Testis (tissue), 3 donors: ENCODE measurements around the gene SLC12A9. TPM values are rescaled to one million over a fixed set of nuclear protein-coding genes. Genes with fewer than 3 reads are reported as not detected.

Source experiments
- DNase-seq: peaks from one replicate; pipeline ENCODE4 v3.0.0-alpha.2; 2019
- H3K27ac ChIP-seq, 2 donors: fragments of 200-600 bp; sonication (generic); one replicate each; pipeline ENCODE4 v1.5.1; 2019
- H3K27me3 ChIP-seq: fragments of 200-600 bp; sonication (generic); one replicate; pipeline ENCODE4 v1.5.1; 2019
- H3K36me3 ChIP-seq: fragments of 200-600 bp; sonication (generic); one replicate; pipeline ENCODE4 v1.5.1; 2017; ENCODE audit warnings: low read depth; ENCODE audit errors: missing control alignments
- H3K4me1 ChIP-seq: fragments of 200-600 bp; sonication (generic); one replicate; pipeline ENCODE4 v1.5.1; 2019
- H3K4me3 ChIP-seq, 2 donors: fragments of 200-600 bp; sonication (generic); one replicate each; pipeline ENCODE4 v1.5.1; 2017 to 2019
- H3K9me3 ChIP-seq: fragments of 200-600 bp; sonication (generic); one replicate; pipeline ENCODE4 v1.5.1; 2017
- POLR2A ChIP-seq: fragments of 450-650 bp; IDR thresholded peaks from one replicate; pipeline ENCODE4 v1.6.1; 2017; ENCODE audit warnings: antibody characterized with exemption, mild to moderate bottlenecking, moderate library complexity
- WGBS, 2 donors: methylation state at CpG; one replicate each; pipeline ENCODE4 v1.1.5; 2018; 5-methylcytosine and 5-hydroxymethylcytosine counted together
- intact Hi-C: fragments of 100-400 bp; cut with DNase I; formaldehyde crosslinking; loops from one replicate; pipeline ENCODE4 v1.15.1; 2023; ENCODE audit warnings: low total_unique reads
- polyA plus RNA-seq: library from polyadenylated mRNA; stranded (reverse); fragments of 350-450 nt; fragmentation: Illumina TruSeq; extraction: RNeasy Lipid Tissue Mini Kit (QIAGEN cat#74804); gene quantifications from one replicate; pipeline ENCODE4 v1.2.3, GENCODE V29; 2014; ENCODE audit warnings: low read depth, low replicate concordance; ENCODE audit not compliant: insufficient read depth
- total RNA-seq, 2 donors: library from RNA; depleted of rRNA; stranded (reverse); fragments of >200 nt; gene quantifications; one replicate each; pipeline ENCODE4 v1.2.3, GENCODE V29; 2016
- TF ChIP-seq, protein P1 (sequence below), 3 experiments: fragments of 450-650 bp in 2 of 3; fragments of 200-600 bp in 1 of 3; sonication (generic) in 1 of 3; IDR thresholded peaks; one replicate each; pipeline ENCODE4 v1.5.1; 2016 to 2019; ENCODE audit warnings: antibody characterized with exemption in 3 of 3, mild to moderate bottlenecking in 2 of 3, moderate library complexity in 1 of 3

SLC12A9 gene
- total and polyA plus RNA-seq, 3 donors from 2014 or later: 12.8 to 18.9 (median 13.8) TPM

DNA sequence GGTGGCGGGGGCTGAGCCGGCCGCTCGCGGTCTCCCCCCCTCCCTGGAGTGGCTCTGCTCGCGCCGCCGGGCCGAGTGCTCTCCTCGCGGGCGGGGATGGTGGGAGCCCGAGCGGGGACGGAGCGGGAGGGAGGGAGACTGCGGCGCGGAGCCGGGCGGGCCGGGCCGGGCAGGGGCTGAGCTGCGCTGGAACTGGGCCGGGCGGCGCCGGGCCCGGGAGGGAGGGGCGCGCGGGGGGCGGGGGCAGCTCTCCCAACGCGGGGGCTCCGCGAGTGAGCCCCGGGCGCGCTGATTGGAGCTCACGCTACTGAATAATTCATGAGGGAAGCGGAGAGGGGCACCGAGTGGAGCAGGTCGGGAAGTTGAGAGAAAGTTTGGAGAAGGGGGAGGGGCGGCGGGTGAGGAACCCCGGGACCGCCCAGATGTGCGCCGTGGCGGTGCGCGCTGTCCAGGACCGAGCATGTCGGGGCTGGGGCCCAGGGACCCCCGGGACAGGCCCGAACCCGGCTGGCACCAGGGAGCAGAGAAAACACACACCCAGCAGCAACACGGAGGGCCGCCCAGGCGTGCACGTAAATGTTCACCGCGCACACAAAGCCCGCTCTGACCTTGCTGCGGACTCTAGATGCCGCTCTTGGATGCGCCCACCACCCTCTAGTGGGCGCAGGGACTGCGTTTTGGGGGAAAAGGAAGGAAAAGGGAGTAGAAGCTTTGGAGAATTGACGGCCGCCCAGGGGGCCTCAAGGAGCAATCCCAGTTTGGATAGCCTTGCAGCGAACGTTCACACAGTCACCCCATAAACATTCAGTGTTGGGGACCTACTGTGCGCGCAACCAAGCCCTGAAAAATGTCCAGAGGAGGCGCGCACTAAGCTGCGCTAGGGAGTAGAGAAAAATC lies 24.9 kb upstream of the SLC12A9 start, which contains the start of gene EPHB4:
Gene EPHB4, minus strand, starts transcription at position 194 of the 897 bp plus-strand sequence. CDS start 493 bp downstream, outside the sequence.
- no peaks in the 10 kb centered on the region for H3K36me3 ChIP-seq
- DNase-seq: peak; percentile 92
- WGBS, 2 donors: 1% methylated on average over 32 to 78 of the region's 80 CpGs
- TF ChIP-seq, protein P1, sequence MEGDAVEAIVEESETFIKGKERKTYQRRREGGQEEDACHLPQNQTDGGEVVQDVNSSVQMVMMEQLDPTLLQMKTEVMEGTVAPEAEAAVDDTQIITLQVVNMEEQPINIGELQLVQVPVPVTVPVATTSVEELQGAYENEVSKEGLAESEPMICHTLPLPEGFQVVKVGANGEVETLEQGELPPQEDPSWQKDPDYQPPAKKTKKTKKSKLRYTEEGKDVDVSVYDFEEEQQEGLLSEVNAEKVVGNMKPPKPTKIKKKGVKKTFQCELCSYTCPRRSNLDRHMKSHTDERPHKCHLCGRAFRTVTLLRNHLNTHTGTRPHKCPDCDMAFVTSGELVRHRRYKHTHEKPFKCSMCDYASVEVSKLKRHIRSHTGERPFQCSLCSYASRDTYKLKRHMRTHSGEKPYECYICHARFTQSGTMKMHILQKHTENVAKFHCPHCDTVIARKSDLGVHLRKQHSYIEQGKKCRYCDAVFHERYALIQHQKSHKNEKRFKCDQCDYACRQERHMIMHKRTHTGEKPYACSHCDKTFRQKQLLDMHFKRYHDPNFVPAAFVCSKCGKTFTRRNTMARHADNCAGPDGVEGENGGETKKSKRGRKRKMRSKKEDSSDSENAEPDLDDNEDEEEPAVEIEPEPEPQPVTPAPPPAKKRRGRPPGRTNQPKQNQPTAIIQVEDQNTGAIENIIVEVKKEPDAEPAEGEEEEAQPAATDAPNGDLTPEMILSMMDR (IDR thresholded peaks at IDR 0.05): peak in 1 of 3 experiments; percentile 22
- no peak for TF ChIP-seq POLR2A
- H3K4me3 ChIP-seq: peak within 1 kb of the TSS; percentile 68 to 73
- peak within 1 kb of the TSS; percentile 39 to 77 for H3K27ac ChIP-seq
- peaks cover 18% of the 10 kb centered on the region for H3K4me1 ChIP-seq
- H3K27me3 ChIP-seq: no peaks in the 10 kb centered on the region
- H3K9me3 ChIP-seq: no peaks in the 10 kb centered on the region
- intact Hi-C loops: no loop called here

DNA sequence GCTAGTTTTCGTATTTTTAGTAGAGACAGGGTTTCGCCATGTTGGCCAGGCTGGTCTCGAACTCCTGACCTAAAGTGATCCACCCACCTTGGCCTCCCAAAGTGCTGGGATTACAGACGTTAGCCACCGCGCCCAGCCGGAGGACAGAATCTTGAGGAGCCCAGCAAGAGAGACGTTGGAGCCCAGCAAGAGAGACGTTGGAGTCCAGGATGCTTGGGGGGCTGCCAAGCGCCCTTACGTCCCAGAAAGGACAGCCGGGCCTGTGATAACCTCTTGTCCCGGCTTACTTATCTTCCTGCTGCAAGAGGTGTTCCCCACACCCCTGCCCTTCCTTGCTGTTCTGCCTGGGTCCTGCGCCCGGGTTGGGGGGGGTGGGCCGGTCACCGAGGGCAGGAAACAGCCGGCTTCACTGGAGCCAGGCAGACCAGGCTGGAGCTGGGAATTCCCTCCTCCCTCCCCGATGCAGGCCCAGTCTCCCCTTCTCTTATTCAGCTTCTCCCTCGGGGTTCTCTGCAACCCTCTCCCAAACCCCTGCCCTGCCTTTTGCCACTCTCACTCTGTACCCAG lies 23.3 kb upstream of the SLC12A9 start:
- H3K4me1 ChIP-seq: peaks cover 18% of the 10 kb centered on the region
- TF ChIP-seq, protein P1 (IDR thresholded peaks at IDR 0.05): no peak
- TF ChIP-seq POLR2A: no peak
- no peak overlapping the region for H3K4me3 ChIP-seq
- intact Hi-C loops: no loop called here
- no peaks in the 10 kb centered on the region for H3K27me3 ChIP-seq
- no peaks in the 10 kb centered on the region for H3K9me3 ChIP-seq
- no peak for DNase-seq
- 28 to 53% methylated on average over 11 to 20 of the region's 20 CpGs for WGBS, 2 donors
- no peaks in the 10 kb centered on the region for H3K36me3 ChIP-seq
- H3K27ac ChIP-seq: peak overlapping the region in 1 of 2 donors; percentile 15

DNA sequence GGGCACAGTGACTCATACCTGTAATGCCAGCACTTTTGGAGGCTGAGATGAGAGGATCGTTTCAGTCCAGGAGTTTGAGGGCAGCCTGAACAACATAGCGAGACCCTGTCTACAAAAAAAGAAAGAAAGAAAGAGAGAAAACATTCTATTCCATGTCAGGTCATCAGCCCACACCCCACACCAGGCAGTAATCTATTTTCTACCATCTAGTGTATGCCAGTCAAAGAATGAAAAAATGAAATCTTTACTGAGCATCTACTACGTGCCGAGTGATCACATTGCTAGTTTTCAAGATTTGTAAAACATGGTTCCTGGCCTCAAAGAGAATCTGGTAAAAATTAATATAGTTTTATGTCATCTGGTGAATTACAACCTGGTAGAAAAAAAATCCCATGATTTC lies 22.1 kb upstream of the SLC12A9 start:
- Histone ChIP-seq H3K4me3 (no peak overlapping the region), H3K27ac (no peak overlapping the region), H3K36me3 (no peaks in the 10 kb centered on the region), H3K27me3 (no peaks in the 10 kb centered on the region), H3K9me3 (no peaks in the 10 kb centered on the region), H3K4me1 (peaks cover 8% of the 10 kb centered on the region)
- intact Hi-C loops: no loop called here
- TF ChIP-seq, protein P1 (IDR thresholded peaks at IDR 0.05): no peak
- no peak for TF ChIP-seq POLR2A
- 74 to 88% methylated on average over 4 of the region's 4 CpGs for WGBS, 2 donors
- no peak for DNase-seq

DNA sequence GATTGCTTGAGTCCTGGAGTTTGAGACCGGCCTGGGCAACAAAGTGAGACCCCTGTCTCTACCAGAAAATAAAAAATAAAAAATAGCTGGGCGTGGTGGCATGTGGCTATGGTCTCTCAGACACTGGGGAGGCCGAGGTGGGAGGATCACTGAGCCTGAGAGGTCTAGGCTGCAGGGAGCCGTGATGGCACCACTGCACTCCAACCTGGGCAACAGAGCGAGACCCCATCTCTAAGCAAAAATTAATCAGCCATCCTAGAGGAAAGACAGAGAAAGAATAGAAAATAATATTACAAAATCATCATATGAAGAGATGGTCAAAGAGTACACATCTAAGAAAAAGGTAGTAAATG lies 20.3 kb upstream of the SLC12A9 start:
- H3K4me3 ChIP-seq: no peak overlapping the region
- H3K36me3 ChIP-seq: no peaks in the 10 kb centered on the region
- H3K27me3 ChIP-seq: no peaks in the 10 kb centered on the region
- intact Hi-C loops: no loop called here
- DNase-seq: no peak
- TF ChIP-seq, protein P1 (IDR thresholded peaks at IDR 0.05): no peak
- no peak for TF ChIP-seq POLR2A
- H3K27ac ChIP-seq: no peak overlapping the region
- H3K9me3 ChIP-seq: no peaks in the 10 kb centered on the region
- WGBS, 2 donors: 88 to 96% methylated on average over 5 of the region's 5 CpGs
- peaks cover 14% of the 10 kb centered on the region for H3K4me1 ChIP-seq
